Keratinocyte (primary cell): ENCODE results near the gene LRIT3.

Experiments used
- CTCF ChIP-seq, 3 experiments: IDR thresholded peaks in 1 of 3; conservative IDR thresholded peaks in 1 of 3; optimal IDR thresholded peaks in 1 of 3; 2 replicates in 2 of 3; 3 replicates in 1 of 3; pipeline versions ENCODE3 to v1.5.1; 2011; ENCODE audit warnings: low read length in 3 of 3, mild to moderate bottlenecking in 3 of 3, moderate library complexity in 2 of 3, control low read depth in 1 of 3, inconsistent platforms in 1 of 3; ENCODE audit not compliant: insufficient read depth in 2 of 3; ENCODE audit errors: extremely low read depth in 1 of 3
- EZH2 ChIP-seq: IDR thresholded peaks from one replicate; pipeline ENCODE4 v1.6.1; 2012; ENCODE audit warnings: inconsistent platforms, mild to moderate bottlenecking, low read length, moderate library complexity

- TF ChIP-seq CTCF (optimal IDR thresholded peaks at IDR 0.05 in 1 of 3, IDR thresholded peaks at IDR 0.05 in 1 of 3, conservative IDR thresholded peaks at IDR 0.05 in 1 of 3; ENCODE audit: extremely low read depth in 1 of 3, insufficient read depth in 2 of 3, low read length in 3 of 3) (peak in 1 of 3 experiments; percentile 14), EZH2 (no peak)
Observed at GRCh38 chr4:109864134-109864533, 16.2 kb downstream of the LRIT3 start.
